NCI-H748 (cell line): ENCODE data around the gene ARHGAP33.

Experiments
- DNase-seq: peaks from one replicate; lab custom pipeline; 2025; ENCODE audit not compliant: unreplicated experiment; lab: John Stamatoyannopoulos, UW

Gene ARHGAP33

DNA sequence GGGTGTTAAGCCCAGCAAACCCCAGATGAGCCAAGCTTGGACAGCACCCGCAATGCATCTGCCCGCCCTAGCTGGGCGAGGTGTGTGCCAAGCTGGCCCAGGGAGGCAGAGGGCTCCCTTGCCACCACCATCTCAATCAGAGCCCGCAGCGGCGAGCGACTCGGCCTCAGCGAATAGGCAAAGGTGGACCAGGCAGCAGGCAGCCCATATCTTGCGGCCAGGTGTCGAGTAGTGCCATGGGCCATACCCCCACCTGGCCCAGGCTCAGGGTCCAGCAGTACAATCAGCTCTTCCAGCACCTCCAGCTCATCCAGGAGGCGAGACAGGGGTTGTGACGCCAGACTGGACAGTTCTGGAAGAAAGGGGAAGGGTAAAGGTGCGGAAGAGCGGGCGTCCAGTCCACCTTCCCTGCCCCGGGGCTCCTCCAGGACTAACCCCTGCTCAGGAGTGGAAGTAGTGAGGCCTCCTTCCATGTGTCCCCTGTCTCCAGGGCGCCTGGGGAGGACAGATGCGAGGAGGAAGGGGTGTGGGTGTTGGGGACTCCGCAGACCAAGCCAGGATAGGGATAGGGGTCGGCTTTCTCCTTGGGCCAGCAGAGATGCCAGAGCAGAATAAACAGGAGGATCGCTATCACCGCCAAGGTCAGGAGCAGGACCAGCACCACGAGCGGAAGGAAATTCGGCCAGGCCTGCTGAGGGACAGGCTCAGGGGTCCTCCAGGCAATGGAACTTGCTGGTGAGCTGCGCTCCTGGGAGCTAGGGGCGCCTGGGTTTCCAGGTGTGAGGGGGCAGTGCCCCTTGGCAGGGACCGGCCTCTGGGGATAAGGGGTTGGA lies 35.9 kb upstream of the ARHGAP33 start:
- no peak for DNase-seq

- DNase-seq = no peak
Observed at GRCh38 chr19:35740108-35740422, 35.3 kb upstream of the ARHGAP33 start.

DNA sequence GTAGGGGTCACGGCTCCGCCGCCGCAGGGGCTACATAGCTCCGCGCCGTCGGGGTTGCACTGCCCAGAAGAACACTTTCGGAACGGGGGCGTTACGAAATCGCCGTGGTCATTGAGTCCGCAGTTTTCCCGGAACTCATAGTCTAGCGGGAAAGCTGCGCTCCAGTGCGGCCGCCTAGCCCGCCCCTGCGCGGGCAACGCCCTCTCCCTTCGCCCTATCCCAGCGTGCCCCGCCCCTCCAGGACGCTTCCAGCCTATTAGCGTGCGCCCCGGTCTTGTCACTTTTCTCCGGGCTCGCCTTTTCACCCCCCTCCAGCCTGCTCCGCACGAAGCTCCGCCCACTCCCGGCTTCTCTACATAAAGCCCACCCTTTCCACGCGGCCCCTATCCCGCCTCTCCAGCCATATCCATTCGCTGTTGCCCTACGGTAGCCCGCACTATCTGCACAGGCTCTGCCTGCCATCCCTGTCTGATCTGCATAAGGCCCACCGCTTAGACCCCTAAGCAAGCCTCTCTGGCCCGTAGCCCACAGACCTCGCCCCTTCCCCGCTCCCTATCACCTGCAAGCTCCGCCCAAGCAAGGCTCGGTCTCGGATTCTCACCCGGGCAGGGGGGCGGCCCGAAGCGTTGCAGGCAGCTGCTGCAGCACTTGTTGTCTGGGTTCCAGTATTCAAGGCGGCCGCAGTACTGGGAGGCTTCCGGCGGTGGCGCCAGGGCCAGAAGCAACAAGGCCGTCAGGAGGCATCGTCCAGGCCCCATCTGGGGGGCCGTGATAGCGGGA lies 34.8 kb upstream of the ARHGAP33 start:
- DNase-seq = peak; percentile 100

- DNase-seq = no peak
Observed at GRCh38 chr19:35741203-35741515, 34.2 kb upstream of the ARHGAP33 start.

GRCh38 chr19:35742121-35742724 lies 33.1 kb upstream of the ARHGAP33 start, which contains the start of gene IGFLR1:
Gene IGFLR1, minus strand, starts transcription at chr19:35742452. Its CDS starts 1,272 bp downstream, at chr19:35741180.
- DNase-seq = no peak

GRCh38 chr19:35743640-35744429 lies 31.5 kb upstream of the ARHGAP33 start:
- no peak for DNase-seq

- peak; percentile 98 for DNase-seq
Observed at GRCh38 chr19:35744430-35745327, 30.7 kb upstream of the ARHGAP33 start.

- DNase-seq = peak; percentile 100
Observed at GRCh38 chr19:35745328-35746086, 29.9 kb upstream of the ARHGAP33 start, which contains the start of the genes PSENEN and U2AF1L4. Gene PSENEN, plus strand, starts transcription at chr19:35745651. Its CDS starts 280 bp downstream, at chr19:35745931. Gene U2AF1L4, minus strand, starts transcription at chr19:35745418. Its CDS starts 27 bp downstream, at chr19:35745391.

- DNase-seq = no peak
Observed at GRCh38 chr19:35746087-35746462, 29.3 kb upstream of the ARHGAP33 start.

DNA sequence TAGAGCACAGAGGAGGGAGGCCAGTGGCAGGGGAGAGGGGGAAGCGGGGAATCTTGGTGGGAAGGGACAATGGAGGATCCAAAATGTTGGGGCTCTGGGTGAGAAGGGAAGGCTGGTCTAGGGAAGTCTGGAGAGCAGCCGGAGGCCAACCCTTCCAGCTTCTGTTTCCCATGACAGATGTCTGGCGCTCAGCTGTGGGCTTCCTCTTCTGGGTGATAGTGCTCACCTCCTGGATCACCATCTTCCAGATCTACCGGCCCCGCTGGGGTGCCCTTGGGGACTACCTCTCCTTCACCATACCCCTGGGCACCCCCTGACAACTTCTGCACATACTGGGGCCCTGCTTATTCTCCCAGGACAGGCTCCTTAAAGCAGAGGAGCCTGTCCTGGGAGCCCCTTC lies 28.8 kb upstream of the ARHGAP33 start:
- DNase-seq = no peak

DNA sequence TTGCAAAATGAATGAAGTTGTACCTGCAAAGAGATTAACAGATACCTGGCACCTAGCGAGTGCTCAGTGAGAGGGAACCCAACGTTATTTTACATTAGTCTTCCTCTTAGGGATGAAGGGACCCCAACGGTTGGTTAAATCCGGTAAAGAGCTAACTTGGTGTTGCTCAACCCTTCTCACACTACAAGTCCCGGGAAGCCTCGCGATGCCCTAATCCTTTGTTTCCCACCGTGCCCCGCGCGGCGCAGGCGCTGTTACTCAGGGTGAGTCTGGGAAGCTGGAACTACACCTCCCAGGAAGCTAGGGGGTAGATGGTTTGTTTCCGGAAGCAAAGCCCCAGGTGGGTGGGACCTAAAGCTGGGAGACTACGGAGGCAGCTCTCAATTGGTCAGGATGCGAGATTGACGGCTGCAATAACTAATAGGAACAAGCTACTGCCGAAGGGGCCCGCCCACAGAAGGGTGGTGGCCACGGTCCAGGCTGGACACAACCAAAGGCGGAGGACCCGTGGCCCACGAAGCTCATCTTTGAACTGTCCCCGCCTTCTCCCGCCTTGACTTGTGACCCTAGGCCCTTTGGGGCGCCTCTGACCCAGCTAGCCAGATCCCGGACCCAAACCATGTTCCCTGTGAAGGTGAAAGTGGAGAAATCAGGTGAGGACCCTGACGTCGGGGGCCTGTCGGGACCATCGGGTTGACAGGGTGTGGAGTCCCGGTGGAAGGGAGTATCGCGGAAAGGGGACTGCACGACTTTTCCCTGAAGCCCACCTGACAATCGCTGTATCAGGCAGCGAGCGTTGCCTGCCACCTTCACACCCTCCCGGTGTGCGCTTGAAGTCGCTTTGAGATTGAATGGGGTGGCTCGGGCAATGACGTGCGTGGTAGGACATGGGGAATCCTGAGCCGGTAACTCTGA lies 27.0 kb upstream of the ARHGAP33 start, which contains the start of gene LIN37:
TSS of gene LIN37 (plus strand) at position 471 of the 915 bp plus-strand sequence. CDS start at position 620, 149 bp downstream.
- DNase-seq = peak; percentile 100

DNA sequence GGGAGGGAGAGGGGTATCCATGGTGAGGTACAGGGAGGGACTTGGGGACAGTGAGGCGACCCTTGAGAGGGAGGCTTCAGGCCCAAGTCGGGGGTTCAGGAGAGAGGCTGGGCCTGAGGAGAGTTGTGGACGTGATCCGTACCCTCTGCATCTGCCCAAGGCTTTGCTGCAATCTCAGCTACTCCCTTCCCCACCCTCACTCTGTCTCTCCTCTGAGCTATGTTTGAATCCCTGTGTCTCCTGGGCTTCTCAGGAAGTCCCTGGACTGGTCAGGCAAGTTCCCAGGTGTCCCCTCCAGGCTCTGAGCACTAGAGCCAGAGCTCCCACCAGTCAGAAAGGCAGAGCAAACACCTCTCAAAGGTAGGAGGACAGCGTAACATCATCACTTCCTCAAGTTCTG lies 25.2 kb upstream of the ARHGAP33 start:
- DNase-seq = no peak

DNA sequence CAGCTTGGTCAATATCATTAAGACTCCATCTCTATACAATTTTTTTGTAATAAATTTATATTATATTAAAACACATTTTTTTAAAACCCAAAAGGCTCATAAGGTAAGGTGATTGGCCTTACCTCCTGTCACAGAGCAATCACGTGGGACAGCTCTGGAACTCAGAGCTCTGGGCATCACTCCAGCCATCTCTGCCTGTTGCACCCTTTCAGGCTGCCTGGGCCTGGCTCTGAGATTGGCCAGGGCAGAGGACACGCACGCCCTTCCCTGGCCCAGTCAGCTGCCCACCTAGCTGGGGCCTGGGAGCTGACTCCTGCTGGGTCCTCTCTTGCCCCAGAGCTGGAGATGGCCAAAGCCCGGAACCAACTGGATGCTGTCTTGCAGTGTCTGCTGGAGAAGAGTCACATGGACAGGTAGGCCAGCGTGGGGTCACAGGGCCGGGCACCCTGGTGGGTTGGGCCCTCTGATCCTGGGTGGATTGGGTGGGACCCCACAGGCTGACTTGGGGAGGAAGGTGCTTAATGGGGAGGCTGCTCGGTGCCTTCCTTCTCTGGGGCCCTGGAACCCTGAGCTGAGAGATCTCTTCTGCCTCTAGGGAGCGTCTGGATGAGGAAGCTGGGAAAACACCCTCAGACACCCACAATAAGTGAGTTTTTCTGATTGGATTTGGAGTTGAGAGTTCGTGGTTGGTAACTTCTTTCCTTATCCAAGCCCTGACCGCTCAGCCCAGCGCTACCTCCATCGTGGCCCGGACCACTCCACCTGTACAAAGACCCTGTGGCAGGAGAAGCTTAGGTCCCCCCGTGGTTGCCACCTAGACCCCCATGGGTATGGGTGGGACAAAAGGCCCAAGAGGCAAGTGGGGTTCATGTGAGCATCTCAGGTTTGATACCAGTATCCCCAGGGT lies 23.3 kb upstream of the ARHGAP33 start:
- no peak for DNase-seq

DNA sequence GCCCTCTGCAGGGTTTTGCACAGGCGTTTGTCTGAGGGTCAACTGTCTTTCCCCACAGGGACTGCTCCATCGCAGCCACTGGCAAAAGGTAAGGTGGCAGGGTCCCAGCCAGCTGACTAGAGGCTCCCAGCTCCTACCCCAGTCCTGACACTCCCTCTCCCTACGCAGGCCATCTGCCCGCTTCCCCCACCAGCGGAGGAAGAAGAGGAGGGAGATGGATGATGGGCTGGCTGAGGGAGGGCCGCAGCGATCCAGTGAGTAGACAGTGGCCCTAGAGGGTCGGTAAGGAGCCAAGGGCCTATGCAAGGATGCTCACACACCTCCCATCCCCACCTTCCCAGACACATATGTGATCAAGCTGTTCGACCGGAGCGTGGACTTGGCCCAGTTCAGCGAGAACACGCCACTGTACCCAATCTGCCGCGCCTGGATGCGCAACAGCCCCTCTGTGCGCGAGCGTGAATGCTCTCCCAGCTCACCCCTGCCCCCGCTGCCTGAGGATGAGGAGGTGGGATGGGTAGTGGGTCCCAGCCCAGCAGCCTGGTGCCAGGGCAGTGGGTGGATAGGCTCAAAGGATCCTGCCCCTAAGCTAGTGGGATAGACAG lies 22.5 kb upstream of the ARHGAP33 start:
- no peak for DNase-seq

DNA sequence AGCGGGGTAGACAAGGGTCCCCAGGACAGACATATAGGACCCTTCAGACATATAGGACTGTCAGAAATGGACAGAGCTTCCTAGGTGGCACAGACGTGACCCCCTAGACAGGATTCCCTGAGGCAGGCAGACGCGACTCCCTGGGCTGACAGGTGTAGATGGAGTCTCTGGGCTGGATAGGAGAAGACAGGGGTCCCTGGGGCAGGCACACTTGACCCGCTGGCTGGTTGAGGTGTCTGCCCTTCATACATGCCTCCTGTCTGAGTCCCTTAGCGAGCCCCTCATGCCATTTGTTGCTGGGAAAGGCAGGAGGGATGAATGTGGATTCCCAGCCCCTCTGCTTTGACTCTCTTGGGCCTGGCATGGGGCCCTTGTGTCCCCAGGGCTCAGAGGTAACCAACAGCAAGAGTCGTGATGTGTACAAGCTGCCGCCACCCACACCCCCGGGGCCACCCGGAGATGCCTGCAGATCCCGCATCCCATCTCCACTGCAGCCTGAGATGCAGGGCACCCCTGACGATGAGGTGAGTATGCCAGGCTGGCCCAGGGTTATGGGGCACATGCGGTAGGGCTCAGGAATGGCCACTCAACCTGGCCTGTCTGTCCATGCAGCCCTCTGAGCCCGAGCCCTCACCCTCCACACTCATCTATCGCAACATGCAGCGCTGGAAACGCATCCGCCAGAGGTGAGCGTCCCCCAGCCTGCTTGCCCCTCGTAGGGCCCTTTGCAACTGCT lies 21.6 kb upstream of the ARHGAP33 start:
- no peak for DNase-seq
